Activated CD4-positive, alpha-beta T cell treated with anti-CD3 and anti-CD28 coated beads for 36 hours (primary cell): ENCODE data around the gene CDH5. TPM values are rescaled to one million over a fixed set of nuclear protein-coding genes. Genes with fewer than 3 reads are reported as not detected.

ENCODE experiments used
- ATAC-seq: fragments of 200-7000 bp; cut with Tn5 transposase; one replicate; pipeline ENCODE4 v1.10.0; 2021; ENCODE audit warnings: mild to moderate bottlenecking, moderate library complexity
- CTCF ChIA-PET: fragments of 350-600 bp; sonication (Branson Sonifier 250); formaldehyde crosslinking; loops from one replicate; lab custom pipeline; 2021; ENCODE audit warnings: antibody characterized with exemption; lab: Charles Lee
- POLR2A ChIA-PET: fragments of 350-600 bp; sonication (Branson Sonifier 250); formaldehyde crosslinking; loops from one replicate; lab custom pipeline; 2021; ENCODE audit warnings: antibody characterized with exemption, inconsistent platforms; lab: Charles Lee
- DNase-seq: peaks from one replicate; pipeline ENCODE4 v3.0.0-alpha.2; 2020
- H3K27ac Mint-ChIP-seq: one replicate; pipeline ENCODE4 v1.8.0; 2021; ENCODE audit warnings: mixed read lengths
- H3K27me3 Mint-ChIP-seq: one replicate; pipeline ENCODE4 v1.8.0; 2021; ENCODE audit warnings: mixed read lengths
- H3K36me3 Mint-ChIP-seq: one replicate; pipeline ENCODE4 v1.8.0; 2021; ENCODE audit warnings: low read depth, mixed read lengths
- H3K4me1 Mint-ChIP-seq: one replicate; pipeline ENCODE4 v1.8.0; 2021; ENCODE audit warnings: mixed read lengths
- H3K4me3 Mint-ChIP-seq: one replicate; pipeline ENCODE4 v1.8.0; 2021; ENCODE audit warnings: mild to moderate bottlenecking, moderate library complexity, mixed read lengths
- H3K9me3 Mint-ChIP-seq: one replicate; pipeline ENCODE4 v1.8.0; 2021; ENCODE audit warnings: low read depth, mixed read lengths
- intact Hi-C, 2 experiments: fragments of 100-400 bp; cut with DNase I in 1 of 2; cut with micrococcal nuclease in 1 of 2; formaldehyde crosslinking; loops; one replicate each; pipeline versions ENCODE4 v1.14.2 to v1.15.1; 2022 to 2024; cut with DNase I, micrococcal nuclease
- total RNA-seq, 2 experiments: library from RNA; stranded (reverse); gene quantifications; one replicate each; pipeline ENCODE4 v1.2.3, GENCODE V29; 2021

Gene CDH5
- total RNA-seq, 2 experiments from 2014 or later = not detected

- H3K36me3 Mint-ChIP-seq = no peaks in the 10 kb centered on the region
- intact Hi-C loops = no loop called here
- H3K4me1 Mint-ChIP-seq = peaks cover 7% of the 10 kb centered on the region
- DNase-seq (no peak), ATAC-seq (no peak)
- CTCF ChIA-PET = interaction anchor here (1.0 to 1.5 kb wide), 2 partner anchors 15 to 63 kb away, joined by 3 to 4 read pairs; no protein-coding TSS in a partner anchor
- peaks cover 17% of the 10 kb centered on the region for H3K27me3 Mint-ChIP-seq
- POLR2A ChIA-PET = no interaction called here
- H3K27ac Mint-ChIP-seq = no peak overlapping the region
- H3K4me3 Mint-ChIP-seq = no peak overlapping the region
- H3K9me3 Mint-ChIP-seq = no peaks in the 10 kb centered on the region
Observed at GRCh38 chr16:66422366-66422765, 55.9 kb downstream of the CDH5 start.

GRCh38 chr16:66423177-66423576 lies 56.7 kb downstream of the CDH5 start:
- Mint-ChIP-seq H3K4me3 (no peak overlapping the region), H3K9me3 (no peaks in the 10 kb centered on the region), H3K4me1 (peaks cover 4% of the 10 kb centered on the region), H3K27ac (no peak overlapping the region), H3K27me3 (peaks cover 18% of the 10 kb centered on the region), H3K36me3 (no peaks in the 10 kb centered on the region)
- intact Hi-C loops = no loop called here
- POLR2A ChIA-PET = no interaction called here
- ATAC-seq = no peak
- no peak for DNase-seq
- CTCF ChIA-PET = interaction anchor here (1.0 to 1.5 kb wide), 2 partner anchors 16 to 62 kb away, joined by 3 to 4 read pairs; no protein-coding TSS in a partner anchor

- Mint-ChIP-seq H3K27me3 (peaks cover 42% of the 10 kb centered on the region), H3K36me3 (no peaks in the 10 kb centered on the region), H3K4me1 (no peaks in the 10 kb centered on the region), H3K4me3 (no peak overlapping the region), H3K9me3 (no peaks in the 10 kb centered on the region), H3K27ac (no peak overlapping the region)
- POLR2A ChIA-PET = no interaction called here
- CTCF ChIA-PET = interaction anchor here (0.7 to 1.2 kb wide), 2 partner anchors 13 to 19 kb away, joined by 3 to 4 read pairs; no protein-coding TSS in a partner anchor
- DNase-seq (no peak), ATAC-seq (no peak)
- intact Hi-C loops = no loop called here
Observed at GRCh38 chr16:66425651-66426050, 59.2 kb downstream of the CDH5 start.

GRCh38 chr16:66426112-66427035 lies 59.9 kb downstream of the CDH5 start:
- Mint-ChIP-seq H3K4me1 (no peaks in the 10 kb centered on the region), H3K27ac (no peak overlapping the region), H3K9me3 (no peaks in the 10 kb centered on the region), H3K36me3 (no peaks in the 10 kb centered on the region), H3K27me3 (peaks cover 42% of the 10 kb centered on the region), H3K4me3 (peak overlapping the region; percentile 34)
- ATAC-seq = peak; percentile 35
- DNase-seq = no peak
- intact Hi-C loops = no loop called here
- POLR2A ChIA-PET = no interaction called here
- CTCF ChIA-PET = interaction anchor here (0.7 to 1.2 kb wide), 2 partner anchors 14 to 20 kb away, joined by 3 to 4 read pairs; no protein-coding TSS in a partner anchor

- H3K9me3 Mint-ChIP-seq = no peaks in the 10 kb centered on the region
- intact Hi-C loops = no loop called here
- peak within 1 kb of the TSS; percentile 34 for H3K4me3 Mint-ChIP-seq
- POLR2A ChIA-PET = no interaction called here
- DNase-seq = no peak
- peak; percentile 34 for ATAC-seq
- no peak within 1 kb of the TSS for H3K27ac Mint-ChIP-seq
- H3K27me3 Mint-ChIP-seq = peaks cover 45% of the 10 kb centered on the region
- H3K36me3 Mint-ChIP-seq = no peaks in the 10 kb centered on the region
- CTCF ChIA-PET = interaction anchor here (0.5 kb wide), 1 partner anchor 249 kb away, joined by 3 read pairs; no protein-coding TSS in a partner anchor
- no peaks in the 10 kb centered on the region for H3K4me1 Mint-ChIP-seq
Observed at GRCh38 chr16:66427036-66427860, 60.8 kb downstream of the CDH5 start, which contains the start of gene BEAN1. BEAN1 (plus strand) TSS chr16:66427295; CDS start chr16:66437677, 10,382 bp downstream.

GRCh38 chr16:66427871-66428681 lies 61.6 kb downstream of the CDH5 start:
- intact Hi-C loops = no loop called here

GRCh38 chr16:66428682-66429251 lies 62.3 kb downstream of the CDH5 start:
- Mint-ChIP-seq H3K27me3 (peaks cover 48% of the 10 kb centered on the region), H3K4me3 (no peak overlapping the region), H3K27ac (no peak overlapping the region), H3K4me1 (no peaks in the 10 kb centered on the region), H3K36me3 (no peaks in the 10 kb centered on the region), H3K9me3 (no peaks in the 10 kb centered on the region)
- DNase-seq (no peak), ATAC-seq (no peak)
- ChIA-PET POLR2A (no interaction called here), CTCF (interaction anchor here (1.3 kb wide), 1 partner anchor 24 kb away, joined by 5 read pairs; no protein-coding TSS in a partner anchor)
- intact Hi-C loops = no loop called here

More at GRCh38 chr16:66427871-66428681, 61.6 kb downstream of the CDH5 start:
- Mint-ChIP-seq H3K4me1 (no peaks in the 10 kb centered on the region), H3K4me3 (peak overlapping the region; percentile 17), H3K36me3 (no peaks in the 10 kb centered on the region), H3K27ac (no peak overlapping the region), H3K27me3 (peaks cover 50% of the 10 kb centered on the region), H3K9me3 (no peaks in the 10 kb centered on the region)
- ChIA-PET POLR2A (no interaction called here), CTCF (interaction anchor here (0.5 to 1.3 kb wide), 4 partner anchors 18 to 1294 kb away, joined by 3 to 5 read pairs (median 4); no protein-coding TSS in a partner anchor)
- no peak for ATAC-seq
- no peak for DNase-seq

- Mint-ChIP-seq H3K4me3 (no peak overlapping the region), H3K9me3 (no peaks in the 10 kb centered on the region), H3K36me3 (no peaks in the 10 kb centered on the region), H3K27ac (no peak overlapping the region), H3K4me1 (no peaks in the 10 kb centered on the region), H3K27me3 (peaks cover 48% of the 10 kb centered on the region)
- POLR2A ChIA-PET = no interaction called here
- no peak for ATAC-seq
- DNase-seq = no peak
- CTCF ChIA-PET = interaction anchor here (1.3 kb wide), 1 partner anchor 25 kb away, joined by 5 read pairs; no protein-coding TSS in a partner anchor
- intact Hi-C loops = no loop called here
Observed at GRCh38 chr16:66429290-66429962, 62.9 kb downstream of the CDH5 start.

- intact Hi-C loops = no loop called here
- ChIA-PET CTCF (no interaction called here), POLR2A (no interaction called here)
- H3K9me3 Mint-ChIP-seq = no peaks in the 10 kb centered on the region
- H3K4me1 Mint-ChIP-seq = no peaks in the 10 kb centered on the region
- no peak for ATAC-seq
- H3K27me3 Mint-ChIP-seq = peaks cover 44% of the 10 kb centered on the region
- DNase-seq = no peak
- H3K4me3 Mint-ChIP-seq = no peak overlapping the region
- H3K27ac Mint-ChIP-seq = no peak overlapping the region
- no peaks in the 10 kb centered on the region for H3K36me3 Mint-ChIP-seq
Observed at GRCh38 chr16:66430214-66430613, 63.7 kb downstream of the CDH5 start.

GRCh38 chr16:66431760-66432159 lies 65.3 kb downstream of the CDH5 start:
- no peak overlapping the region for H3K4me3 Mint-ChIP-seq

More at GRCh38 chr16:66431760-66432159, 65.3 kb downstream of the CDH5 start:
- Mint-ChIP-seq H3K9me3 (no peaks in the 10 kb centered on the region), H3K27ac (no peak overlapping the region), H3K4me1 (no peaks in the 10 kb centered on the region), H3K36me3 (no peaks in the 10 kb centered on the region), H3K27me3 (peaks cover 35% of the 10 kb centered on the region)
- intact Hi-C loops = no loop called here
- ATAC-seq (no peak), DNase-seq (no peak)
- ChIA-PET POLR2A (no interaction called here), CTCF (interaction anchor here (1.5 kb wide), 1 partner anchor 26 kb away, joined by 5 read pairs; no protein-coding TSS in a partner anchor)
